HCT116 (cell line): ENCODE measurements around the gene RPF1. TPM values are rescaled to one million over a fixed set of nuclear protein-coding genes. Genes with fewer than 3 reads are reported as not detected.

ENCODE experiments used
- ATAC-seq: fragments of 200-7000 bp; cut with Tn5 transposase; 2 replicates; pipeline ENCODE4 v1.9.1; 2020; ENCODE audit warnings: mild to moderate bottlenecking, moderate library complexity
- BruUV-seq: library from RNA; stranded (reverse); fragments of 400-500 nt; replicated peaks from 2 replicates; lab custom pipeline; 2021; lab: Mats Ljungman, UMichigan
- CTCF ChIA-PET: fragments of 300-600 bp; sonication (Branson Sonifier 250); formaldehyde crosslinking; loops from one replicate; lab custom pipeline; 2021; ENCODE audit warnings: antibody characterized with exemption; lab: Charles Lee
- POLR2A ChIA-PET: fragments of 300-600, 350-600 bp; sonication (Branson Sonifier 250); formaldehyde crosslinking; loops from one replicate; lab custom pipeline; 2021; ENCODE audit warnings: antibody characterized with exemption; lab: Charles Lee
- RAD21 ChIA-PET, 2 experiments: fragments of 300-600 bp; sonication (Branson Sonifier 250); formaldehyde crosslinking; loops; one replicate each; lab custom pipeline; 2023; ENCODE audit warnings: low total read pairs in 2 of 2; ENCODE audit not compliant: uncharacterized antibody in 2 of 2, unreplicated experiment in 2 of 2, low non-redundant PET in 1 of 2; lab: Charles Lee
- DNase-seq: peaks from one replicate; pipeline ENCODE4 v3.0.0-alpha.2; 2010; ENCODE audit warnings: low read depth, low spot score
- H2AFZ ChIP-seq: fragments of 200-600 bp; shearing (Covaris generic), sonication (generic); 2 replicates; pipeline ENCODE4 v1.6.1; 2017; ENCODE audit warnings: low read depth, mixed run types, mixed read lengths, antibody characterized with exemption, low read length; ENCODE audit not compliant: poor library complexity, severe bottlenecking
- H3K27ac ChIP-seq: 2 replicates; pipeline ENCODE4 v1.5.1; 2012; ENCODE audit warnings: low read depth, low read length
- H3K27me3 ChIP-seq: fragments of 200-600 bp; sonication (generic); 2 replicates; pipeline ENCODE4 v1.6.1; 2016; ENCODE audit warnings: mixed run types, low read length, mixed read lengths; ENCODE audit not compliant: insufficient read depth
- H3K36me3 ChIP-seq, 2 experiments: fragments of 200-500 bp in 1 of 2; fragments of 200-600 bp in 1 of 2; sonication (Bioruptor generic) in 1 of 2; sonication (generic) in 1 of 2; 2 replicates each; pipeline versions ENCODE4 v1.5.1 to v1.6.1; 2014 to 2016; ENCODE audit warnings: low read length in 2 of 2, inconsistent platforms in 1 of 2, mixed read lengths in 1 of 2, mixed run types in 1 of 2; ENCODE audit not compliant: insufficient read depth in 2 of 2, control insufficient read depth in 1 of 2
- H3K4me1 ChIP-seq, 2 experiments: fragments of 200-600 bp in 1 of 2; sonication (generic) in 1 of 2; 2 replicates each; pipeline versions ENCODE4 v1.5.1 to v1.6.1; 2012 to 2017; ENCODE audit warnings: low read length in 2 of 2, inconsistent platforms in 1 of 2, mild to moderate bottlenecking in 1 of 2, mixed read lengths in 1 of 2, mixed run types in 1 of 2, moderate library complexity in 1 of 2; ENCODE audit not compliant: insufficient read depth in 2 of 2, control insufficient read depth in 1 of 2
- H3K4me2 ChIP-seq: fragments of 200-600 bp; sonication (generic); 2 replicates; pipeline ENCODE4 v1.6.1; 2017; ENCODE audit warnings: mixed run types, low read length, mixed read lengths
- H3K4me3 ChIP-seq, 2 experiments: fragments of 200-600 bp in 1 of 2; sonication (generic) in 1 of 2; replicated peaks in 1 of 2; 2 replicates each; pipeline ENCODE4 v1.5.1; 2011 to 2016; ENCODE audit warnings: low read length in 2 of 2, control low read depth in 1 of 2, low read depth in 1 of 2, mild to moderate bottlenecking in 1 of 2, mixed read lengths in 1 of 2, mixed run types in 1 of 2
- H3K79me2 ChIP-seq: fragments of 200-600 bp; sonication (generic); 2 replicates; pipeline ENCODE4 v1.6.1; 2017; ENCODE audit warnings: mild to moderate bottlenecking, mixed run types, low read length, moderate library complexity, mixed read lengths; ENCODE audit not compliant: insufficient read depth
- H3K9ac ChIP-seq: fragments of 200-600 bp; sonication (generic); 2 replicates; pipeline ENCODE4 v1.6.1; 2016; ENCODE audit warnings: low read length, mixed read lengths
- H3K9me2 ChIP-seq: fragments of 200-600 bp; sonication (generic), shearing (Covaris generic); 2 replicates; pipeline ENCODE4 v1.6.1; 2017; ENCODE audit warnings: mixed run types, mild to moderate bottlenecking, moderate library complexity; ENCODE audit not compliant: insufficient read depth
- H3K9me3 ChIP-seq, 2 experiments: fragments of 200-500 bp in 1 of 2; fragments of 200-600 bp in 1 of 2; sonication (Bioruptor generic) in 1 of 2; sonication (generic) in 1 of 2; 2 replicates each; pipeline ENCODE4 v1.6.1; 2014 to 2017; ENCODE audit warnings: low read length in 2 of 2, mixed read lengths in 2 of 2, inconsistent platforms in 1 of 2, low read depth in 1 of 2, mild to moderate bottlenecking in 1 of 2, mixed run types in 1 of 2, moderate library complexity in 1 of 2; ENCODE audit not compliant: control insufficient read depth in 1 of 2, insufficient read depth in 1 of 2
- H4K20me1 ChIP-seq: fragments of 200-600 bp; sonication (generic), shearing (Covaris generic); 2 replicates; pipeline ENCODE4 v1.6.1; 2017; ENCODE audit warnings: mixed run types, mild to moderate bottlenecking, moderate library complexity; ENCODE audit not compliant: insufficient read depth
- EZH2phosphoT487 ChIP-seq: fragments of 200-600 bp; IDR thresholded peaks from 2 replicates; pipeline ENCODE4 v1.6.1; 2018; ENCODE audit warnings: antibody characterized with exemption, borderline replicate concordance
- FOSL1 ChIP-seq: IDR thresholded peaks from 2 replicates; pipeline ENCODE4 v1.6.1; 2012; ENCODE audit warnings: low read depth
- JUND ChIP-seq: IDR thresholded peaks from 2 replicates; pipeline ENCODE4 v1.6.1; 2012
- POLR2A ChIP-seq: IDR thresholded peaks from 2 replicates; pipeline ENCODE4 v1.7.0; 2011; ENCODE audit warnings: borderline replicate concordance; ENCODE audit not compliant: insufficient read depth, insufficient read length; ENCODE audit errors: extremely low read depth
- POLR2AphosphoS5 ChIP-seq: IDR thresholded peaks from 2 replicates; pipeline ENCODE4 v1.6.1; 2011; ENCODE audit warnings: mild to moderate bottlenecking, low read depth, low read length, moderate library complexity
- SIN3A ChIP-seq: IDR thresholded peaks from 2 replicates; pipeline ENCODE4 v1.6.1; 2012; ENCODE audit warnings: low read depth
- SP1 ChIP-seq: IDR thresholded peaks from 2 replicates; pipeline ENCODE4 v1.6.1; 2012; ENCODE audit warnings: low read depth
- ZFX ChIP-seq: fragments of 450-650 bp; IDR thresholded peaks from 2 replicates; pipeline ENCODE4 v1.6.1; 2017
- intact Hi-C: fragments of 100-400 bp; cut with micrococcal nuclease; formaldehyde crosslinking; loops from 2 replicates; pipeline ENCODE4 v1.10.0; 2022
- total RNA-seq: library from RNA; stranded (reverse); gene quantifications from one replicate; pipeline ENCODE4 v1.2.1, GENCODE V29; 2021; ENCODE audit not compliant: unreplicated experiment
- TF ChIP-seq, protein P1 (sequence below): IDR thresholded peaks from 2 replicates; pipeline ENCODE4 v1.6.1; 2012

RPF1 gene
- total RNA-seq, 1 experiment from 2014 or later: 86.9 TPM

- ATAC-seq: no peak
Measured at GRCh38 chr1:84504580-84505492, 25.8 kb downstream of the RPF1 start.

DNA sequence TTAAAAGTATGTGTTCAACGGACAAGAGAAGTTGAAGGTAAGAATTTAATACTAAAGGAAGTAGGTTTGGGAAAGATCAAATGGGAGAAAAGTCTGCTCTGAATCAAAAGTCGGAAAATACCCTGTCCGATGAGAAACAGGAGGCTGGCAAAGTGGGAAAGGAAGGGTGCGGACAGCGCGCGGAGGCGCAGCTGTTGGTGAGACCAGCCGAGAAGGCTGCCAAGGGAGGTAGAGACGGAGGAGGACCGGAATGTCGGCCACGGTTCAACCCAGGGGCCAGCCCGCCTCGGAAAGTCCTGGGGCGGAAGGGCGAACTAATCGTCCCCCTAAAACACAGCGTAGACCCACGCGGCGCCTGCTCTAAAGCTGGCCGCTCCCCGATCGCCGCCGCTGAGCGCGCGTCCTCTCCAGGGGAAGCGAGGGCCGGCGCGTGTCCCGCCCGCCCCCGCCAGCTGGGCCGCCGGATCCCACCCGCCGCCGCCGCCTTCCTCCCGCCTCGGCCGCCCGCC lies 26.5 kb downstream of the RPF1 start:
- H3K4me1 ChIP-seq: peaks cover 21 to 41% of the 10 kb centered on the region in 2 experiments
- H3K36me3 ChIP-seq: peaks cover 5 to 10% of the 10 kb centered on the region in 2 experiments; a peak in 3 of 4 replicates
- BruUV-seq: no TSS peak
- H3K4me2 ChIP-seq: peak overlapping the region; percentile 82
- CTCF ChIA-PET: interaction anchor here (1.0 to 1.4 kb wide), 3 partner anchors 253 to 365 kb away, joined by 3 to 5 read pairs (median 4); partner anchors contain the start of gene PRKACB
- peak; percentile 56 for ATAC-seq
- no peaks in the 10 kb centered on the region for H3K9me2 ChIP-seq
- no peak for DNase-seq
- H2AFZ ChIP-seq: no peak overlapping the region
- H3K4me3 ChIP-seq: peak overlapping the region; percentile 83 to 85
- TF ChIP-seq FOSL1 (no peak), ZFX (peak; percentile 74), POLR2AphosphoS5 (0 out of 2 replicates have a peak, but pooled peaks have one; percentile 2), EZH2phosphoT487 (no peak), SIN3A (peak; percentile 49; the same call in 1 of the 2 replicates)
- intact Hi-C loops: loop anchor here (2.0 to 10.0 kb wide), 4 partner anchors 69 to 363 kb away; partner anchors contain the start of genes CTBS and PRKACB
- RAD21 ChIA-PET: interaction anchor here in 1 of 2 experiments (1.1 kb wide), 1 partner anchor 98 kb away, joined by 3 read pairs; no protein-coding TSS in a partner anchor
- H3K79me2 ChIP-seq: peaks cover 65% of the 10 kb centered on the region
- H3K9me3 ChIP-seq: peaks cover 0 to 9% of the 10 kb centered on the region in 2 experiments; a peak in 2 of 4 replicates
- peak overlapping the region; percentile 86 for H3K9ac ChIP-seq
- no peaks in the 10 kb centered on the region for H3K27me3 ChIP-seq
- POLR2A ChIA-PET: interaction anchor here (0.7 to 2.3 kb wide), 10 partner anchors 8 to 364 kb away, joined by 3 to 12 read pairs (median 5); partner anchors contain the start of genes CTBS and PRKACB
- H4K20me1 ChIP-seq: 0 out of 2 replicates have a peak, but pooled peaks cover 8% of the 10 kb centered on the region
- peak overlapping the region; percentile 83 for H3K27ac ChIP-seq

More at GRCh38 chr1:84504580-84505492, 25.8 kb downstream of the RPF1 start:
- H3K9me2 ChIP-seq: no peaks in the 10 kb centered on the region
- no peaks in the 10 kb centered on the region for H3K27me3 ChIP-seq
- H3K79me2 ChIP-seq: peaks cover 72% of the 10 kb centered on the region
- peaks cover 21 to 41% of the 10 kb centered on the region in 2 experiments for H3K4me1 ChIP-seq
- ChIA-PET POLR2A (no interaction called here), CTCF (interaction anchor here (1.0 to 1.5 kb wide), 3 partner anchors 62 to 254 kb away, joined by 3 to 4 read pairs (median 4); no protein-coding TSS in a partner anchor), RAD21 (no interaction called here)
- H3K9me3 ChIP-seq: peaks cover 0 to 9% of the 10 kb centered on the region in 2 experiments; a peak in 2 of 4 replicates
- DNase-seq: no peak
- H4K20me1 ChIP-seq: peaks cover 8% of the 10 kb centered on the region; the same call in 1 of the 2 replicates
- TF ChIP-seq SP1: peak; percentile 15; the same call in 1 of the 2 replicates
- no peak for TF ChIP-seq JUND
- TF ChIP-seq, protein P1, sequence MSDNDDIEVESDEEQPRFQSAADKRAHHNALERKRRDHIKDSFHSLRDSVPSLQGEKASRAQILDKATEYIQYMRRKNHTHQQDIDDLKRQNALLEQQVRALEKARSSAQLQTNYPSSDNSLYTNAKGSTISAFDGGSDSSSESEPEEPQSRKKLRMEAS: no peak
- no peak for TF ChIP-seq SIN3A
- no peak for TF ChIP-seq POLR2A
- peaks cover 11 to 16% of the 10 kb centered on the region in 2 experiments; a peak in 3 of 4 replicates for H3K36me3 ChIP-seq
- TSS peak; percentile 40 for BruUV-seq
- peak overlapping the region; percentile 83 to 85 for H3K4me3 ChIP-seq
- H2AFZ ChIP-seq: no peak overlapping the region
- intact Hi-C loops: loop anchor here (5.0 to 10.0 kb wide), 3 partner anchors 100 to 363 kb away; partner anchors contain the start of gene PRKACB
- peak overlapping the region; percentile 83 for H3K27ac ChIP-seq
- H3K9ac ChIP-seq: peak overlapping the region; percentile 86
- H3K4me2 ChIP-seq: peak overlapping the region; percentile 82
